ENCODE measurements around the gene MIOS. TPM values are rescaled to one million over a fixed set of nuclear protein-coding genes. Genes with fewer than 3 reads are reported as not detected.
"Not testable (repeated sequence)": the region's sequence is repeated elsewhere in the genome, so short reads cannot be mapped to it uniquely, and the experiment has no call there.

MIOS gene
- total RNA-seq, 1 experiment from 2014 or later = 21.3 TPM

GRCh38 chr7:7652798-7653540, 86.3 kb downstream of the MIOS start:
- Histone ChIP-seq H3K27me3 (no peaks in the 10 kb centered on the region), H3K36me3 (no peaks in the 10 kb centered on the region), H3K4me3 (no peak overlapping the region), H3K9me3 (no peaks in the 10 kb centered on the region)
- DNase-seq = no peak

DNA sequence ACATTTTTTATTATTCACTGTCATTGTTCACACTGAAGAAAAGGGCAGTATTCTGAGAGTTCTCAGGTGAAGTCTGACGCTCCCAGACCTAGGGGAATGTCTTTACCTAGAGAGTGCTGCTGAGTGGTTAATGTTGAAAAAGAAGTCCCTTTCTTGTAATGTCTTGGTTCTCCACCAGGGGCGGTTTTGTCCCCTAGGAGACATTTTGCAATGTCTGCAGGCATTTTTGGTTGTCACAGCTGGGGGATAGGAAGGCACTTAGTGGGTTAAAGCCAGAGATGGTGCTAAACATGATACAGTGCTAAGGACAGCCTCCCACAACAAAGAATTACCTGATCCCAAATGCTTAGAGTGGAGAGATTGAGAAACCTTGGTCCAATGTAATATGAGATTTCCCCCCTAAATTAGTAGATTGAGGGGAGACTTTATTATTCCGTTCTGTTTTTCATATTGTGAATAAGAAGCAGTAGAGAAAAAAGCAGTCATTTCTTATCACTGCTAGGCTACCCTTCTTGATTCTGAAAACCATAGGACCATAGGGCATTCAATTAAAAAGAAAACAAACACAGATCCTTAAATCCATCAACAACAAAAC, 87.0 kb downstream of the MIOS start:
- no peaks in the 10 kb centered on the region for H3K27me3 ChIP-seq
- no peaks in the 10 kb centered on the region for H3K9me3 ChIP-seq
- no peak overlapping the region for H3K4me3 ChIP-seq
- DNase-seq = no peak
- no peaks in the 10 kb centered on the region for H3K36me3 ChIP-seq

GRCh38 chr7:7654964-7655715, 88.5 kb downstream of the MIOS start:
- no peaks in the 10 kb centered on the region for H3K27me3 ChIP-seq
- no peak for DNase-seq
- no peaks in the 10 kb centered on the region for H3K36me3 ChIP-seq
- no peak overlapping the region for H3K4me3 ChIP-seq
- 0 out of 2 replicates have a peak, but pooled peaks cover 3% of the 10 kb centered on the region for H3K9me3 ChIP-seq

DNA sequence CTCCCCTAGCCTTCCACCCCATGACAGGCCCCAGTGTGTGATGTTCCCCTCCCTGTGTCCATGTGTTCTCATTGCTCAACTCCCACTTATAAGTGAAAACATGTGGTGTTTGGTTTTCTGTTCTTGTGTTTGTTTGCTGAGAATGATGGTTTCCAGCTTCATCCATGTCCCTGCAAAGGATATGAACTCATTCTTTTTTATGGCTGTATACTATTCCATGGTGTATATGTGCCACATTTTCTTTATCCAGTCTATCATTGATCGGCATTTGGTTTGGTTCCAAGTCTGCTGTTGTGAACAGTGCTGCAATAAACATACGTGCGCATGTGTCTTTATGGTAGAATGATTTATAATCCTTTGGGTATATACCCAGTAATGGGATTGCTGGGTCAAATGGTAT, 89.8 kb downstream of the MIOS start:
- not testable (repeated sequence) for H3K4me3 ChIP-seq, H3K36me3 ChIP-seq, DNase-seq, H3K27me3 ChIP-seq, H3K9me3 ChIP-seq

Other genes starting within 250 kb of the MIOS start
- gene COL28A1, start 31.0 kb upstream of the MIOS start, total RNA-seq (2014; rRNA removed; shearing (Covaris generic); ENCODE audit: low replicate concordance) = not detected in 2 replicates
- 9.3 and 15.9 TPM in 2 replicates for gene UMAD1, start 73.9 kb downstream of the MIOS start, total RNA-seq (2014; rRNA removed; shearing (Covaris generic); ENCODE audit: low replicate concordance)
- gene RPA3, start 151.7 kb downstream of the MIOS start, total RNA-seq (2014; rRNA removed; shearing (Covaris generic); ENCODE audit: low replicate concordance) = 55.7 and 81.5 TPM in 2 replicates

Data from MG63 (cell line).